Retina (tissue), 1 donor: Measurements from ENCODE around the gene LRMDA.

Experiments used
- DNase-seq: peaks from one replicate; pipeline ENCODE4 v3.0.0-alpha.2; 2016

The LRMDA gene

GRCh38 chr10:75425291-75426079 lies 5.9 kb upstream of the LRMDA start:
- DNase-seq = no peak

- no peak for DNase-seq
Measured at GRCh38 chr10:75426880-75427279, 4.5 kb upstream of the LRMDA start.

- DNase-seq = no peak
Measured at GRCh38 chr10:75427951-75428350, 3.5 kb upstream of the LRMDA start.

GRCh38 chr10:75428434-75429158 lies 2.8 kb upstream of the LRMDA start:
- no peak for DNase-seq

GRCh38 chr10:75429159-75429827 lies 2.1 kb upstream of the LRMDA start:
- no peak for DNase-seq

DNA sequence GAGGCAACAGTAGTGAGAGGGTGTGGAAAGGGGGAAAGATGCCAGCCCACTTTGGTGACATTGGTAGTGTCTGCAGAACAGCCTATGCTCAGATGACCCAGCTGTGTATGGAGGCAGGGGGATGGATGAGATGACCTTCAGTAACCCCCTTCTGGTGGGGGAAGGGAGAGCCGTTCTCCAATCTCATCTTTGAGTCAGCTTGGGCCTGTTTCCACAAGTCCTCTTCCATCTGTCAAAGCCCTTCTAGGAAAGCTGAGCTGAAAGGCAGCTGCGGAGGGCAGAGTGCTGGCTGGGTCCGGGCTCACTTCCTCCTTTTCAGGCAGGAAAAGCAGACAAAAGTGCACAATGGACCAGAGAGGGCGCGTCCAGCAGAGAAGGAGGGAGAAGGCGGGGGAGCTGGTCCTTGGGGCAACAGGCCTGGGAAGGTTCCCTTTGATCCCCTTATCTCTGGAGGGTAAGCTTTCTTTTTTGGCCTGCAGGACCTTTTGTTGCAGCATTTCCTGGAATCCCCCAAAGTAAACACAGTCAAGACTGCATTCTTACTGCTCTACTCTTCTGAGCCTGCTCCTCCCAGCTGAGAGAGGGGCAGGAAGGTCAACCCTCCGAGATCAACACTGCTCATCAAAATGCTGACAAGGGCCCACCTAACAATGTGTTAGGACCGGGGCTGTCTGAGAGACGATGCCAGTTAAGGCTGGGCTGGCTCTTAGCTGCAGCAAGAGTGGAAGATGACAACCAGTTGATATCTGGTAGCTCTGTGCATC lies 1.2 kb upstream of the LRMDA start:
- no peak for DNase-seq

GRCh38 chr10:75432176-75432575 lies 752 bp downstream of the LRMDA start:
- DNase-seq = no peak

DNA sequence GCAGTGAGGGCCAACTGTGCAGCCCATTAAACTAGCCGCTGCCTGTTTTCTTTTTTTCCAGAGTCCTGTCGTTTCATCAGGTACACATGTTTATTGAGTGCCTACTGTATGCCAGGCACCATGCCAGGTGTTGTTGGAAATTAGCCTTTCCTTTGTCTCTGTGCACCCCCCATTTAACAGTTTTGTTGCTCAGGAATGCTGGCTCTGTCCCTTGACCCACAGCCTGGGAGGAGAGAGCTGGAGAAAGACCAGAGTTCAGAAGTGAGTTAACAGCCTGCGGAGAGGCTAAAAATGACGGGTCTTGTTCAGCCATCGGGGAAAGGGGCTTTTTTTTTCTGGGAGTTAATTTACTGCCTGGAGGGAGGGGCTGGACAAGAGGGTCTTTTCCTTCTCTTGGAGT lies 1.3 kb downstream of the LRMDA start:
- DNase-seq = no peak

DNA sequence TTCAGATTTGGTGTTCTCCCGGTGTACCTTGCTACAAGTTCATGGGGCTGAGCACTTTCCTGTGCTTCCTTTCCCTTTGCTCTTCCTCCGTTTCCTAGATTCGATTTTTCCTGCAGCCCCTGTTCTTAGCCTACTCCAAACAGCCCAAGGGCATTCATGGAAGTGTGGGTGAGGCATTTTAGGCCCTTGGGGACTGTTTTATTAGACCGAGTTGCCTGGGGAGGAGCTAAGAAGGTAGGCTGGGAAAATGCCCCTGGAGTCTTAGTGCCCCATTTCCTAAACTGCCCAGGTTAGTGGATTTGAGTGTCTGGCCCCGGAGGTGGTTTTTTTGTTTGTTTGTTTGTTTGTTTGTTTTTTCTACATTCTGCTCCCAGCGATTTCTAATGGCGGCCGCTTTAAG lies 1.8 kb downstream of the LRMDA start:
- DNase-seq = no peak

- DNase-seq = no peak
Measured at GRCh38 chr10:75434291-75434690, 2.9 kb downstream of the LRMDA start.

- DNase-seq = no peak
Measured at GRCh38 chr10:75435291-75435690, 3.9 kb downstream of the LRMDA start.

DNA sequence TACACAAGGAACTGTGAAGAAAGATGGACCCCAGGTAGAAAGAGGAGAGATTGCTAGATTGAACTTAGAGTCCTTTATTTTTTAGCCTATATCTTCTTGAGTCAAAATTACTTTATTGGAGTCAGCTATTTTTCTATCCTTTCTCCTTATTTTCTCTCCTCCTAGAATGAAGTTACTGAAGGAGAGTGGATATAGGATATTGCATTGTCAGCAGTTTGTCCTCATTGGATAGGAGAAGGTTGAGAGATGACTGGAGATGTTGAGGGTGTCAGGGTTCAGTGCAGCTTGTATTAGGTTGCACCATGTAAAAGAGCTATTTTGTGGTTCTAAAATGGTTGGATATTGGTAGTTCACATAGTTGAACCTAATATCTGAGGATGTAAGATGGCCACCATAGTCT lies 5.5 kb downstream of the LRMDA start:
- DNase-seq = no peak

- no peak for DNase-seq
Measured at GRCh38 chr10:75437693-75438092, 6.3 kb downstream of the LRMDA start.

DNA sequence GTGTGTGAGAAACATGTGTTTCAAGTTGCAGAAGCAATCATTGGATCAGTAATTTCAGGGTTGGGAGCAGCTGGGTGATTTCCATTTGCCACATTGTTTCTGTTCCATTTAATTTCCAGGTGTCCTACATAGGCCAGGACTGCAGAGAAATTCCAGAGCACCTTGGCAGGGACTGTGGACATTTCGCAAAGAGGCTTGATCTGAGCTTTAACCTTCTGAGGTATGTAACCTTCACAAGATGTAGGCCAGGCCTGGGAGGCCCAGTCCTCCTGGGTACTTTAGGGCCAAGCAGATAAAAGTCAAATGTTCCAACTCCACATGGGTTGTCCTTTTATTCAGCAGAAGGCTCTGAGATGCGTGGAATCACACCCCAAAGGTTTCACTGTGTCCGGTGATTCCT lies 6.9 kb downstream of the LRMDA start:
- no peak for DNase-seq

DNA sequence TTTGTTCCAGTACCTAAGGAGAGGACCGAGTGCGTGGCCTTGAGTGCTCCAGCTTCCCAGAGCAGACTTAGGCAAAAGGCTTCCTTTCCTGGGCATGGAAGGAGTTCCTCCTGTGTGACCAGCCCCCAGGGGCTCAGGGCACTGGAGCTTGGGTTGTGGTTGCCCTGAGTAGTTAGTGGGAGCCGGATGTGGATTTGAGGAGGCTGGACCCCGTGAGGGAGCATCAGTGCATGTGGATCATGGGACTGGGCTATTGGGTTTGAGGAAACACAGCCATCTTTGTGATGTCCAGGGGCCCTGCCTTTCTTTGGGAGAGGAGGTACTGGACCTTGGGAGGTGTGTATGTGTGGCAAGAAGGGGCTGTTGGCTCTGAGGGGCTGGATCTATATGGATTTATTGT lies 8.4 kb downstream of the LRMDA start:
- no peak for DNase-seq

DNA sequence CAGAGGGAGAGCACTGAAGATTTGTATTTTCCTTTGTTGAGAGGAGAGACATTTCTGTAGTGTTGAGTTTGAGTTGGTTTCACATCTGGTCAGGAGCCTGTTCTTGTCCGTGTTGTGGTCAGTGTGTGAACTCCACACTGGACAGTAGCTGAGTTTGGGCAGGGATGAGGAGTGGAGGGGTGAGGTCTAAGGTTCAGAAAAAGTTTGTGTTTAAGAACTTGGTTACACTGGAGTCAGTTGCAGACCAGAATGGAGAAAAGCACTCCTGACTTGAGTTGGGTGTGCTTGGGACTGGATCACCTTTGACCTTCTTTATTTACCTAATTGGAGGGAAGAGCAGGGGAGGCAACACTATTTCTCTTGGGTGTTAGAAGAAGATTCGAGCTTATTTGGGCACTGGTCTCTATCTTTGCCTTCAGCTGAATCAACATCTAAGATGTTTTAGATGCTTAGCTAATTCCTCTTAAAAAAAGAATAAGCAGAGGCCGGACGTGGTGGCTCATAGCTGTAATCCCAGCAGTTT lies 8.9 kb downstream of the LRMDA start:
- DNase-seq = no peak

DNA sequence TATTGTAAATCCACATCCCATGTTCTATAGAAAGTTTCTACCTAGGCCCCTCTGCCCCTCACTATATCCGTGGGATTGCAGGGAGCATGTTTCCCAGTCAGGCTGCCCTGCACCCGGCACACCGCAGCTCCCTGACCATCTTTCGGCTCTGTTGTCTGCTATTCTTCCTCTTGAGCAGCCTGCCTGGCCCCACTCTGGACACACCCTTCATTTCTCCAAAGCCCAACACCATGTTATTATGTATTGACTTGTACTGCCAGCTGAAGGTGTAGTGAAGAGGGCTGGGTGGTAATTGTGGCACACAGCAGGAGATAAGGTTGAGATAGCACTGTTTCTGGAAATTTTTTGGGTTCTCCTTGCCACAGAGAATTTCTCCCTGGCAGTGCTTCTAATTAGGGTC lies 9.8 kb downstream of the LRMDA start:
- no peak for DNase-seq

- DNase-seq = no peak
Measured at GRCh38 chr10:75441682-75442081, 10.3 kb downstream of the LRMDA start.

- no peak for DNase-seq
Measured at GRCh38 chr10:75443362-75443761, 11.9 kb downstream of the LRMDA start.

DNA sequence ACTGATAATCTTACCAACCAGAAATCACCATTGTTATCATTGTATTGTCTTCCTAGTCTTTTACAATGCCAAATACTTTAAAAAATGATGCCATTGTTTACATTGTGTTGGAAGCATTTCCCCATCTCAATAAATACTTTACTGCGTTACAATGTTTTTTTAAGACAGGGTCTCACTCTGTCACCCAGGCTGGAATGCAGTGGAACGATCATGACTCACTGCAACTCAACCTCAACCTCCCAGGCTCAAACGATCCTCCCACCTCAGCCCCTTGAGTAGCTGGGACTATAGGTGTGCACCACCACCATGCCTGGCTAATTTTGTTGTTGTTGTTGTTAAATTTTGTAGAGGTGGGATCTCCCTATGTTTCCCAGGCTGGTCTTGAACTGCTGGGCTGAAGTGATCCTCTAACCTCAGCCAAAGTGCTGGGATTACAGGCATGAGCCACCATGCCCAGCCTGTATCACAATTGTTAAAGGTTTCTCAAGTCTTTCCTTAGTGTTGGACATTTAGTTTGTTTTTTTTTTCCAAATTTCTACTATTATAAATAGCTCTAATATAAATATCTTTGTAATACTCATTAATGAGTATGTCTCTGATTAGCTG lies 13.5 kb downstream of the LRMDA start:
- no peak for DNase-seq

DNA sequence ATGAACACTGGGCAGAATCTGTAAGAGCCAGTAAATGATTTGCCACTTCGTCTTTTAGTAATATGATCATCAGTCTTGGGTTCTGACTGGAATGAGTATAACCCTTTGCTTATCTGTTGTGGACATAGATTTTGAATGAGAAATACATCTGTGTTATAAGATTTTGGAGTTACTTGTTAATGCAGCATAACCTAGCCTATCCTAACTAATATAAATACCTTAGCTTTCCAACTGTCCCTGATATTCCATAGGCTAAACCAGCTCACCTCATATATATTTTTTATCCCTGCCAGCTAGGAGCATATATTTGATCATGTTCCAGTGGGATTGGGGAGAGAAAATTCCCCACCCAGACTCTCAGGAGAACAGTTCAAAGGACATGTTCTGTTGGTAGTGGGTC lies 15.1 kb downstream of the LRMDA start:
- DNase-seq = no peak

- no peak for DNase-seq
Measured at GRCh38 chr10:75448166-75448565, 16.7 kb downstream of the LRMDA start.
